Right cardiac atrium (tissue), 5 donors: ENCODE measurements around the gene PTTG1IP. TPM values are rescaled to one million over a fixed set of nuclear protein-coding genes. Genes with fewer than 3 reads are reported as not detected.

Experiments
- ATAC-seq, 2 donors: fragments of 200-7000 bp; cut with Tn5 transposase; one replicate each; pipeline versions ENCODE4 v1.8.0 to v1.9.1; 2020; ENCODE audit warnings: moderate library complexity in 2 of 2, mild to moderate bottlenecking in 1 of 2
- DNase-seq, 3 donors: peaks; one replicate each; pipeline ENCODE4 v3.0.0-alpha.2; 2020
- H3K27ac ChIP-seq: one replicate; pipeline ENCODE4 v1.5.1; 2013; ENCODE audit warnings: mild to moderate bottlenecking, low read length, control low read depth, moderate library complexity
- H3K27me3 ChIP-seq: one replicate; pipeline ENCODE4 v1.6.1; 2013; ENCODE audit not compliant: control insufficient read depth, insufficient read depth
- H3K4me1 ChIP-seq: one replicate; pipeline ENCODE4 v1.6.1; 2013; ENCODE audit warnings: low read length; ENCODE audit not compliant: control insufficient read depth, insufficient read depth
- H3K4me3 ChIP-seq: one replicate; pipeline ENCODE4 v1.5.1; 2013; ENCODE audit warnings: low read length, control low read depth
- H3K9me3 ChIP-seq: one replicate; pipeline ENCODE4 v1.6.1; 2013; ENCODE audit warnings: low read length; ENCODE audit not compliant: control insufficient read depth
- WGBS: extraction: QIAGEN DNeasy Blood & Tissue Kit; methylation state at CpG from one replicate; pipeline ENCODE4 v1.1.7; 2013; 5-methylcytosine and 5-hydroxymethylcytosine counted together
- intact Hi-C, 4 donors: fragments of 100-400 bp; cut with DNase I; formaldehyde crosslinking; loops; one replicate each; pipeline versions ENCODE4 v1.11.0 to v1.14.0; 2022 to 2023
- polyA plus RNA-seq: library from polyadenylated mRNA; stranded (reverse); fragments of 200-250 nt; gene quantifications from one replicate; pipeline ENCODE4 v1.2.3, GENCODE V29; 2013
- total RNA-seq, 4 donors: library from RNA; stranded (reverse); fragmentation: NEBNext Ultra II Directional; extraction: Animal tissue kit (Norgen Biotek cat#: 25700); gene quantifications; one replicate each; pipeline ENCODE4 v1.2.1, GENCODE V29; 2021
- donor health status: healthy with polysubstance abuse.
- donor health status: DM: no; HTN: yes; CAD: no.
- donor health status: DM: no; HTN: no; CAD: no.
- donor health status: DM: no; HTN: yes; CAD: no; lungs with severe emphysema.
- donor health status: DM: yes; HTN: yes; CAD: no.

The PTTG1IP gene
- total and polyA plus RNA-seq, 5 donors: 172 to 206 (median 195) TPM

- intact Hi-C loops: loop anchor here (5.0 to 10.0 kb wide), 3 partner anchors 68 to 130 kb away; partner anchors contain the start of gene PTTG1IP (in 2 of the 4)
- no peak for DNase-seq
Observed at GRCh38 chr21:44804762-44805161, 68.7 kb downstream of the PTTG1IP start.

DNA sequence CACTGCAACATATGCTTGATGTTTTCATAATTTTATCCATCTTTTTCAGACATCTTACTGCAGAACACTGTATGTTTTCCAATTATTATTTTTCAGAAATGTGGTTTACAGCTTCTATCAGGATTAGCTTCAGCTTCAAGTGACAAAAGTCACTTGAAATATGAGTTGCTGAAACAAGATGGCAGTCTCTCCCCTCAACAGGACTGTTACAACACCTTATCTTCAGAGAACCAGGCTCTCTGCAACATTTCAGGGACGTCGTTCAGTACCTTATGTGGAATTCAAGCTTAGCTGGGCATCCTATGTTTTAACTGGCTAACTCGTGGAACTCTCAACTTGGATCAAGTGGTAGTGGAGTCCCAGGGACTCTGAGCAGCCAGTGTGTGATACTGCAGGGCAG, 69.8 kb downstream of the PTTG1IP start:
- DNase-seq (no peak), ATAC-seq (no peak)
- H3K9me3 ChIP-seq: no peaks in the 10 kb centered on the region
- 47% methylated on average over 3 of the region's 3 CpGs for WGBS
- no peak overlapping the region for H3K4me3 ChIP-seq
- peaks cover 3% of the 10 kb centered on the region for H3K4me1 ChIP-seq
- H3K27me3 ChIP-seq: no peaks in the 10 kb centered on the region
- no peak overlapping the region for H3K27ac ChIP-seq
- intact Hi-C loops: loop anchor here (5.0 to 10.0 kb wide), 3 partner anchors 69 to 131 kb away; partner anchors contain the start of gene PTTG1IP (in 2 of the 4)

More at GRCh38 chr21:44804762-44805161, 68.7 kb downstream of the PTTG1IP start:
- Histone ChIP-seq H3K9me3 (no peaks in the 10 kb centered on the region), H3K4me3 (no peak overlapping the region), H3K27ac (no peak overlapping the region), H3K4me1 (peaks cover 3% of the 10 kb centered on the region), H3K27me3 (no peaks in the 10 kb centered on the region)
- peak in 1 of 2 donors; percentile 48 for ATAC-seq
- 58% methylated on average over 6 of the region's 6 CpGs for WGBS

- DNase-seq: no peak
- ATAC-seq: peak; percentile 9 to 39
- no peak overlapping the region for H3K27ac ChIP-seq
- H3K4me3 ChIP-seq: peak overlapping the region; percentile 92
- no peaks in the 10 kb centered on the region for H3K9me3 ChIP-seq
- WGBS: 20% methylated on average over 32 of the region's 32 CpGs
- H3K27me3 ChIP-seq: no peaks in the 10 kb centered on the region
- intact Hi-C loops: loop anchor here (5.0 to 10.0 kb wide), 3 partner anchors 70 to 132 kb away; partner anchors contain the start of gene PTTG1IP (in 2 of the 4)
- peaks cover 3% of the 10 kb centered on the region for H3K4me1 ChIP-seq
Observed at GRCh38 chr21:44802396-44803153, 70.9 kb downstream of the PTTG1IP start.

GRCh38 chr21:44801468-44802395, 71.8 kb downstream of the PTTG1IP start, which contains the start of gene UBE2G2:
Gene UBE2G2, minus strand, starts transcription at chr21:44801820. Its CDS starts 72 bp downstream, at chr21:44801748.
- Histone ChIP-seq H3K9me3 (no peaks in the 10 kb centered on the region), H3K27me3 (no peaks in the 10 kb centered on the region), H3K4me3 (peak within 1 kb of the TSS; percentile 92), H3K4me1 (peaks cover 3% of the 10 kb centered on the region), H3K27ac (peak within 1 kb of the TSS; percentile 32)
- DNase-seq: peak; percentile 84 to 94 (median 92)
- WGBS: under 1% methylated on average over 97 of the region's 97 CpGs
- intact Hi-C loops: loop anchor here (5.0 to 10.0 kb wide), 3 partner anchors 71 to 133 kb away; partner anchors contain the start of gene PTTG1IP (in 2 of the 4)
- peak; percentile 96 to 97 for ATAC-seq

DNA sequence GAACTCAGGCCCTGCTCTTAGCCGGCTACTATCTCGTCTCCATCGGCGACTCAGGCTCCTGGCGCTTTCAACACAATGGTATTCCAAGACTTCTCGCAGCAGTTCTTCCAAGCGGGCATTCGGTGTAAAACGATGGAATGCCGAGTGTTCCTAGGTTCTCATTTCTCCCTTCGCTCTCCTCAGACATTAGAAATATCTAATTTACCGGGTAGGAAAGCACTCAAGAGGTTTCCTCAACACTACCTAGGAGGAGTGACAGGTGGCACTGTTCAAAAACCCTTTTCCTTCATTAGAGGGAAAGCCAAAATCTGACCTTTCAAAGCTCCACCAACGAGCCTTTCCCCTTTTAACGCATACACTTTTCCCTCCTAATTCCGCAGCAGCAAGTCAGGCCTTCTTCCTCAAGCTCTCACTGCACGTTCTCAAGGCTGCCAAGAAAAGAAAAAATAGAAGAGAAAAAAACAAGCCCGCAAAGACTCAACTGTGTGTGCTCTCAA, 72.5 kb downstream of the PTTG1IP start:
- peaks cover 3% of the 10 kb centered on the region for H3K4me1 ChIP-seq
- no peaks in the 10 kb centered on the region for H3K27me3 ChIP-seq
- peak overlapping the region; percentile 92 for H3K4me3 ChIP-seq
- 2% methylated on average over 17 of the region's 17 CpGs for WGBS
- ATAC-seq (no peak), DNase-seq (no peak)
- H3K27ac ChIP-seq: peak overlapping the region; percentile 32
- no peaks in the 10 kb centered on the region for H3K9me3 ChIP-seq
- intact Hi-C loops: loop anchor here (5.0 to 10.0 kb wide), 3 partner anchors 71 to 134 kb away; partner anchors contain the start of gene PTTG1IP (in 2 of the 4)

DNA sequence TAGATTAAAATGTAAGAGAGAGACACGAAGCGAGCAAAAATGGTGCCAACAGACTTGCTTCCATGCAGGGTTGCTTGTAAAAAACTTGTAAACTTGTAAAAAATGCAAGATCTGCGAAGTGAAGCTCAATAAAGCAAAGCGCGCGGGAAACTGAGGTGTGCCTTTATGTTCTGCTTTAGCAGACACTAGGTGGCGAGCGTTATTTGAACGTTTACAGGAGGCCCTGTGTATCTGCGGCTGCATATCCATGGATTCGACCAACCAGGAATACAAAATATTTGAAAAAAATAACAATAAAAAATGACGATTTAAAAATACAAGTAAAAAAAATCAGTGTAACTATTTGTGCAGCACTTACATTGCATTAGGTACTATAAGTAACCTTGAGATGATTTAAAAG, 73.4 kb downstream of the PTTG1IP start:
- Histone ChIP-seq H3K9me3 (no peaks in the 10 kb centered on the region), H3K27ac (no peak overlapping the region), H3K27me3 (no peaks in the 10 kb centered on the region), H3K4me3 (peak overlapping the region; percentile 92), H3K4me1 (peaks cover 3% of the 10 kb centered on the region)
- no peak for ATAC-seq
- WGBS: 56% methylated on average over 12 of the region's 12 CpGs
- DNase-seq: no peak
- intact Hi-C loops: loop anchor here (5.0 to 10.0 kb wide), 3 partner anchors 72 to 135 kb away; partner anchors contain the start of gene PTTG1IP (in 2 of the 4)

DNA sequence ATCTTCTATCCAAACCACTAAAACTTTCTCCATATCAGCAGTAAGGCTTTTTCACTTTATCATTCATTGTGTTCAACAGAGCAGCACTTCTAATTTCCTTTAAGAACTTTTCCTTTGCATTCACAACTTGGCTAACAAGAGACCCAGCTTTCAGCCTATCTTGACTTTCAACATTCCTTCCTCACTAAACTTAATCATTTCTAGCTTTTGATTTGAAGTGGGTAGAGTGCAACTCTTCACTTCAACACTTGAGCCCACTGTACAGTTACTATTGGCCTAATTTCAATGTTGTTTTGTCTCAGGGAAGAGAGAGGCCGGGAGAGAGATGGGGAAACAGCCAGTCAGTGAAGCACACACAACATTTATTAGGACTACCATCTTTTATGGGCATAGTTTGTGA, 73.8 kb downstream of the PTTG1IP start:
- Histone ChIP-seq H3K27ac (no peak overlapping the region), H3K9me3 (no peaks in the 10 kb centered on the region), H3K27me3 (no peaks in the 10 kb centered on the region), H3K4me3 (no peak overlapping the region), H3K4me1 (peaks cover 3% of the 10 kb centered on the region)
- intact Hi-C loops: loop anchor here (5.0 to 10.0 kb wide), 4 partner anchors 73 to 285 kb away; partner anchors contain the start of gene PTTG1IP (in 2 of the 4)
- DNase-seq (no peak), ATAC-seq (no peak)
- 50% methylated on average over 1 of the region's 1 CpG for WGBS

Other genes with a start within 250 kb of the PTTG1IP start
- gene KRTAP10-9, start 246.6 kb downstream of the PTTG1IP start, total RNA-seq: not detected
- not detected for gene KRTAP10-9, start 246.6 kb downstream of the PTTG1IP start, polyA plus RNA-seq
- not detected for gene KRTAP10-10, start 236.3 kb downstream of the PTTG1IP start, total RNA-seq
- not detected for gene KRTAP10-10, start 236.3 kb downstream of the PTTG1IP start, polyA plus RNA-seq
- gene KRTAP10-11, start 227.3 kb downstream of the PTTG1IP start, total RNA-seq: not detected
- gene KRTAP10-11, start 227.3 kb downstream of the PTTG1IP start, polyA plus RNA-seq: not detected
- gene KRTAP12-4, start 219.0 kb downstream of the PTTG1IP start, total RNA-seq: not detected
- gene KRTAP12-4, start 219.0 kb downstream of the PTTG1IP start, polyA plus RNA-seq: not detected
- not detected for gene KRTAP12-3, start 215.8 kb downstream of the PTTG1IP start, total RNA-seq
- not detected for gene KRTAP12-3, start 215.8 kb downstream of the PTTG1IP start, polyA plus RNA-seq
- not detected for gene KRTAP12-2, start 206.8 kb downstream of the PTTG1IP start, total RNA-seq
- gene KRTAP12-2, start 206.8 kb downstream of the PTTG1IP start, polyA plus RNA-seq: not detected
- not detected for gene KRTAP12-1, start 191.5 kb downstream of the PTTG1IP start, total RNA-seq
- not detected for gene KRTAP12-1, start 191.5 kb downstream of the PTTG1IP start, polyA plus RNA-seq
- gene KRTAP10-12, start 176.5 kb downstream of the PTTG1IP start, total RNA-seq: not detected
- not detected for gene KRTAP10-12, start 176.5 kb downstream of the PTTG1IP start, polyA plus RNA-seq
- 1 to 10 TPM in 3 of 4 donors, under 1 TPM in 1; 0.29 to 4.6 (median 1.3) TPM for gene TSPEAR, start 162.1 kb downstream of the PTTG1IP start, total RNA-seq
- gene TSPEAR, start 162.1 kb downstream of the PTTG1IP start, polyA plus RNA-seq: 2.2 TPM
- gene UBE2G2, start 71.9 kb downstream of the PTTG1IP start, total RNA-seq: 10 to 100 TPM; 57.0 to 69.8 (median 64.7) TPM
- 39.6 TPM for gene UBE2G2, start 71.9 kb downstream of the PTTG1IP start, polyA plus RNA-seq
- 10 to 100 TPM; 74.4 to 87.8 (median 84.1) TPM for gene SUMO3, start 55.6 kb downstream of the PTTG1IP start, total RNA-seq
- 53.3 TPM for gene SUMO3, start 55.6 kb downstream of the PTTG1IP start, polyA plus RNA-seq
- gene ITGB2, start 47.2 kb upstream of the PTTG1IP start, total RNA-seq: 10 to 100 TPM; 19.1 to 46.5 (median 33.7) TPM
- gene ITGB2, start 47.2 kb upstream of the PTTG1IP start, polyA plus RNA-seq: 11.9 TPM
- 10 to 100 TPM; 19.2 to 26.5 (median 24.1) TPM for gene SLX9, start 66.3 kb upstream of the PTTG1IP start, total RNA-seq
- gene SLX9, start 66.3 kb upstream of the PTTG1IP start, polyA plus RNA-seq: 25.1 TPM
- 10 to 100 TPM; 16.9 to 23.8 (median 19.4) TPM for gene ADARB1, start 200.9 kb upstream of the PTTG1IP start, total RNA-seq
- 9.1 TPM for gene ADARB1, start 200.9 kb upstream of the PTTG1IP start, polyA plus RNA-seq